ENCODE results near the gene SLC15A5.

DNA sequence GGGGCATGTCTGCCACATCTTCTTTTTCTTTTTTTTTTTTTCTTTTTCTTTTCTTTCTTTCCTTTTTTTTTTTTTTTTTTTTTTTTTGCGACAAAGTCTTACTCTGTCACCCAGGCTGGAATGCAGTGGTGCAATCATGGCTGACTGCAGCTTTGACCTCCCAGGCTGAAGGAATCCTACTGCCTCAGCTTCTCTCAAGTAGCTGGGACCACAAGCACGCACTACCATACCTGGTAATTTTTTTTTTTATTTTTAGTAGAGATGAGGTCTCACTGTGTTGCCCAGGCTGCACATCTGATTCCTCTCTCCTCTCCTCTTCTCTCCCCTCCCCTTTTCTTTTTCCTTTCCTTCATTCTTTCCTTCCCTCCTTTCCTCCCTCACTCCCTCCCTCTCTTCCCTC is 18.5 kb downstream of the SLC15A5 start:
- no peak for TF ChIP-seq CTCF (IDR thresholded peaks at IDR 0.05; ENCODE audit: low read depth, low read length)
- TF ChIP-seq EZH2phosphoT487 (IDR thresholded peaks at IDR 0.05; ENCODE audit: low read depth): no peak
